Testis (tissue), 2 donors: ENCODE data around the gene LRRC36.

Source experiments
- POLR2A ChIP-seq: fragments of 450-650 bp; IDR thresholded peaks from one replicate; pipeline ENCODE4 v1.6.1; 2017; ENCODE audit warnings: antibody characterized with exemption, mild to moderate bottlenecking, moderate library complexity
- TF ChIP-seq, protein P1 (sequence below), 3 experiments: fragments of 450-650 bp in 2 of 3; fragments of 200-600 bp in 1 of 3; sonication (generic) in 1 of 3; IDR thresholded peaks; one replicate each; pipeline ENCODE4 v1.5.1; 2016 to 2019; ENCODE audit warnings: antibody characterized with exemption in 3 of 3, mild to moderate bottlenecking in 2 of 3, moderate library complexity in 1 of 3

GRCh38 chr16:67404740-67405226, 78.2 kb downstream of the LRRC36 start:
- TF ChIP-seq, protein P1, sequence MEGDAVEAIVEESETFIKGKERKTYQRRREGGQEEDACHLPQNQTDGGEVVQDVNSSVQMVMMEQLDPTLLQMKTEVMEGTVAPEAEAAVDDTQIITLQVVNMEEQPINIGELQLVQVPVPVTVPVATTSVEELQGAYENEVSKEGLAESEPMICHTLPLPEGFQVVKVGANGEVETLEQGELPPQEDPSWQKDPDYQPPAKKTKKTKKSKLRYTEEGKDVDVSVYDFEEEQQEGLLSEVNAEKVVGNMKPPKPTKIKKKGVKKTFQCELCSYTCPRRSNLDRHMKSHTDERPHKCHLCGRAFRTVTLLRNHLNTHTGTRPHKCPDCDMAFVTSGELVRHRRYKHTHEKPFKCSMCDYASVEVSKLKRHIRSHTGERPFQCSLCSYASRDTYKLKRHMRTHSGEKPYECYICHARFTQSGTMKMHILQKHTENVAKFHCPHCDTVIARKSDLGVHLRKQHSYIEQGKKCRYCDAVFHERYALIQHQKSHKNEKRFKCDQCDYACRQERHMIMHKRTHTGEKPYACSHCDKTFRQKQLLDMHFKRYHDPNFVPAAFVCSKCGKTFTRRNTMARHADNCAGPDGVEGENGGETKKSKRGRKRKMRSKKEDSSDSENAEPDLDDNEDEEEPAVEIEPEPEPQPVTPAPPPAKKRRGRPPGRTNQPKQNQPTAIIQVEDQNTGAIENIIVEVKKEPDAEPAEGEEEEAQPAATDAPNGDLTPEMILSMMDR (IDR thresholded peaks at IDR 0.05): no peak
- no peak for TF ChIP-seq POLR2A
